Measurements from ENCODE around the gene UNC5B.

The UNC5B gene

GRCh38 chr10:71325267-71325666 is 112.9 kb downstream of the UNC5B start:
- no peak for DNase-seq

- DNase-seq: peak; percentile 74
Measured at GRCh38 chr10:71326464-71326881, 114.1 kb downstream of the UNC5B start.

- DNase-seq: no peak
Measured at GRCh38 chr10:71330789-71331404, 118.5 kb downstream of the UNC5B start.

GRCh38 chr10:71331736-71332135 is 119.4 kb downstream of the UNC5B start:
- DNase-seq: peak; percentile 43

- DNase-seq: no peak
Measured at GRCh38 chr10:71332466-71332865, 120.1 kb downstream of the UNC5B start.

GRCh38 chr10:71333129-71333887 is 120.9 kb downstream of the UNC5B start:
- no peak for DNase-seq

GRCh38 chr10:71334221-71334791 is 121.9 kb downstream of the UNC5B start:
- no peak for DNase-seq

GRCh38 chr10:71335173-71335708 is 122.9 kb downstream of the UNC5B start:
- no peak for DNase-seq

GRCh38 chr10:71336632-71337031 is 124.3 kb downstream of the UNC5B start:
- no peak for DNase-seq

- no peak for DNase-seq
Measured at GRCh38 chr10:71337219-71337701, 124.9 kb downstream of the UNC5B start.

- no peak for DNase-seq
Measured at GRCh38 chr10:71338728-71339495, 126.5 kb downstream of the UNC5B start.

- no peak for DNase-seq
Measured at GRCh38 chr10:71339796-71340589, 127.6 kb downstream of the UNC5B start.

GRCh38 chr10:71342573-71343391 is 130.4 kb downstream of the UNC5B start:
- DNase-seq: no peak

- DNase-seq: no peak
Measured at GRCh38 chr10:71343392-71343773, 131.0 kb downstream of the UNC5B start.

GRCh38 chr10:71344154-71344925 is 132.0 kb downstream of the UNC5B start:
- DNase-seq: no peak

- peak; percentile 14 for DNase-seq
Measured at GRCh38 chr10:71344993-71345480, 132.7 kb downstream of the UNC5B start.

- DNase-seq: no peak
Measured at GRCh38 chr10:71345694-71346093, 133.3 kb downstream of the UNC5B start.

GRCh38 chr10:71346731-71347130 is 134.4 kb downstream of the UNC5B start:
- no peak for DNase-seq

- no peak for DNase-seq
Measured at GRCh38 chr10:71347587-71348395, 135.4 kb downstream of the UNC5B start.
